ENCODE data around the gene SHISA2.

GRCh38 chr13:26045142-26045541 is 6.7 kb downstream of the SHISA2 start:
- TF ChIP-seq, protein P1, sequence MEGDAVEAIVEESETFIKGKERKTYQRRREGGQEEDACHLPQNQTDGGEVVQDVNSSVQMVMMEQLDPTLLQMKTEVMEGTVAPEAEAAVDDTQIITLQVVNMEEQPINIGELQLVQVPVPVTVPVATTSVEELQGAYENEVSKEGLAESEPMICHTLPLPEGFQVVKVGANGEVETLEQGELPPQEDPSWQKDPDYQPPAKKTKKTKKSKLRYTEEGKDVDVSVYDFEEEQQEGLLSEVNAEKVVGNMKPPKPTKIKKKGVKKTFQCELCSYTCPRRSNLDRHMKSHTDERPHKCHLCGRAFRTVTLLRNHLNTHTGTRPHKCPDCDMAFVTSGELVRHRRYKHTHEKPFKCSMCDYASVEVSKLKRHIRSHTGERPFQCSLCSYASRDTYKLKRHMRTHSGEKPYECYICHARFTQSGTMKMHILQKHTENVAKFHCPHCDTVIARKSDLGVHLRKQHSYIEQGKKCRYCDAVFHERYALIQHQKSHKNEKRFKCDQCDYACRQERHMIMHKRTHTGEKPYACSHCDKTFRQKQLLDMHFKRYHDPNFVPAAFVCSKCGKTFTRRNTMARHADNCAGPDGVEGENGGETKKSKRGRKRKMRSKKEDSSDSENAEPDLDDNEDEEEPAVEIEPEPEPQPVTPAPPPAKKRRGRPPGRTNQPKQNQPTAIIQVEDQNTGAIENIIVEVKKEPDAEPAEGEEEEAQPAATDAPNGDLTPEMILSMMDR (IDR thresholded peaks at IDR 0.05; ENCODE audit: insufficient read depth, low read length, poor library complexity, severe bottlenecking), result no peak
- TF ChIP-seq EZH2phosphoT487 (conservative IDR thresholded peaks at IDR 0.05; ENCODE audit: low read length), result no peak

Data from SU-DHL-6 (cell line).